HEK293 (cell line): ENCODE measurements around the gene NFIC.
A peak's percentile ranks its signal among the peaks of the same experiment; 100 is the strongest.

ENCODE experiments used
- AEBP2 ChIP-seq: fragments of 450-650 bp; formaldehyde crosslinking; IDR thresholded peaks from 2 replicates; pipeline ENCODE4 v1.5.1; 2016; ENCODE audit warnings: missing biosample characterization, missing genetic modification characterization, borderline replicate concordance
- BCL6B ChIP-seq: fragments of 450-650 bp; formaldehyde crosslinking; IDR thresholded peaks from 2 replicates; pipeline ENCODE4 v1.5.1; 2017; ENCODE audit warnings: missing biosample characterization, missing genetic modification characterization
- EGR2 ChIP-seq: fragments of 450-650 bp; formaldehyde crosslinking; IDR thresholded peaks from 2 replicates; pipeline ENCODE4 v1.5.1; 2016; ENCODE audit warnings: low read depth, missing biosample characterization, missing genetic modification characterization
- HIC1 ChIP-seq: fragments of 450-650 bp; formaldehyde crosslinking; IDR thresholded peaks from 2 replicates; pipeline ENCODE4 v1.5.1; 2016; ENCODE audit warnings: missing biosample characterization, missing genetic modification characterization
- KLF16 ChIP-seq: fragments of 450-650 bp; formaldehyde crosslinking; IDR thresholded peaks from 2 replicates; pipeline ENCODE4 v1.5.1; 2017; ENCODE audit warnings: missing biosample characterization, missing genetic modification characterization
- KLF7 ChIP-seq: fragments of 450-650 bp; formaldehyde crosslinking; IDR thresholded peaks from 2 replicates; pipeline ENCODE4 v1.5.1; 2016; ENCODE audit warnings: missing biosample characterization, missing genetic modification characterization, borderline replicate concordance
- KLF8 ChIP-seq: fragments of 450-650 bp; formaldehyde crosslinking; IDR thresholded peaks from 2 replicates; pipeline ENCODE4 v1.5.1; 2016; ENCODE audit warnings: missing biosample characterization, missing genetic modification characterization
- KLF9 ChIP-seq: fragments of 450-650 bp; formaldehyde crosslinking; IDR thresholded peaks from 2 replicates; pipeline ENCODE4 v1.5.1; 2016; ENCODE audit warnings: missing biosample characterization, missing genetic modification characterization, low read depth
- PRDM1 ChIP-seq: fragments of 450-650 bp; formaldehyde crosslinking; IDR thresholded peaks from 2 replicates; pipeline ENCODE4; 2016; ENCODE audit warnings: missing biosample characterization, missing genetic modification characterization
- SETDB1 ChIP-seq: IDR thresholded peaks from one replicate; pipeline ENCODE4 v1.6.1; 2017; ENCODE audit warnings: mild to moderate bottlenecking, low read length, moderate library complexity, mixed read lengths; ENCODE audit not compliant: insufficient read length
- ZBTB17 ChIP-seq: fragments of 450-650 bp; formaldehyde crosslinking; IDR thresholded peaks from 2 replicates; pipeline ENCODE4 v1.5.1; 2016; ENCODE audit warnings: missing biosample characterization, missing genetic modification characterization
- ZBTB26 ChIP-seq: fragments of 450-650 bp; formaldehyde crosslinking; optimal IDR thresholded peaks from 2 replicates; pipeline ENCODE3; 2016; ENCODE audit warnings: missing biosample characterization, mild to moderate bottlenecking, missing genetic modification characterization
- ZEB2 ChIP-seq: fragments of 450-650 bp; formaldehyde crosslinking; IDR thresholded peaks from 2 replicates; pipeline ENCODE4 v1.5.1; 2016; ENCODE audit warnings: missing biosample characterization, missing genetic modification characterization
- ZFP69B ChIP-seq: fragments of 450-650 bp; formaldehyde crosslinking; IDR thresholded peaks from 2 replicates; pipeline ENCODE4 v1.5.1; 2016; ENCODE audit warnings: missing biosample characterization, missing genetic modification characterization
- ZNF169 ChIP-seq: fragments of 450-650 bp; formaldehyde crosslinking; IDR thresholded peaks from 2 replicates; pipeline ENCODE4 v1.5.1; 2016; ENCODE audit warnings: missing biosample characterization, missing genetic modification characterization
- ZNF19 ChIP-seq: fragments of 450-650 bp; formaldehyde crosslinking; IDR thresholded peaks from 2 replicates; pipeline ENCODE4; 2016; ENCODE audit warnings: missing biosample characterization, missing genetic modification characterization, low read depth
- ZNF214 ChIP-seq: fragments of 450-650 bp; formaldehyde crosslinking; IDR thresholded peaks from 2 replicates; pipeline ENCODE4 v1.5.1; 2017; ENCODE audit warnings: missing biosample characterization, mild to moderate bottlenecking, missing genetic modification characterization, borderline replicate concordance
- ZNF221 ChIP-seq: fragments of 450-650 bp; formaldehyde crosslinking; IDR thresholded peaks from 2 replicates; pipeline ENCODE4 v1.5.1; 2017; ENCODE audit warnings: missing biosample characterization, missing genetic modification characterization, borderline replicate concordance
- ZNF354C ChIP-seq: fragments of 450-650 bp; formaldehyde crosslinking; IDR thresholded peaks from 2 replicates; pipeline ENCODE4 v1.5.1; 2016; ENCODE audit warnings: missing biosample characterization, missing genetic modification characterization, low read depth, borderline replicate concordance
- ZNF48 ChIP-seq: fragments of 450-650 bp; formaldehyde crosslinking; IDR thresholded peaks from 2 replicates; pipeline ENCODE4 v1.5.1; 2016; ENCODE audit warnings: missing biosample characterization, missing genetic modification characterization
- ZNF521 ChIP-seq: fragments of 450-650 bp; formaldehyde crosslinking; IDR thresholded peaks from 2 replicates; pipeline ENCODE4 v1.5.1; 2017; ENCODE audit warnings: missing biosample characterization, mild to moderate bottlenecking, missing genetic modification characterization
- ZNF558 ChIP-seq: fragments of 450-650 bp; formaldehyde crosslinking; IDR thresholded peaks from 2 replicates; pipeline ENCODE4 v1.5.1; 2016; ENCODE audit warnings: missing biosample characterization, missing genetic modification characterization
- ZNF561 ChIP-seq: fragments of 450-650 bp; IDR thresholded peaks from 2 replicates; pipeline ENCODE4 v1.5.1; 2018; ENCODE audit warnings: missing biosample characterization, missing genetic modification characterization, borderline replicate concordance
- ZNF596 ChIP-seq: fragments of 450-650 bp; IDR thresholded peaks from 2 replicates; pipeline ENCODE4 v1.5.0; 2018; ENCODE audit warnings: missing biosample characterization, mild to moderate bottlenecking, missing genetic modification characterization, moderate library complexity
- ZNF704 ChIP-seq: fragments of 450-650 bp; formaldehyde crosslinking; IDR thresholded peaks from 2 replicates; pipeline ENCODE4 v1.5.1; 2016; ENCODE audit warnings: missing biosample characterization, missing genetic modification characterization
- ZNF76 ChIP-seq: fragments of 450-650 bp; formaldehyde crosslinking; IDR thresholded peaks from 2 replicates; pipeline ENCODE4; 2016; ENCODE audit warnings: low read depth, missing biosample characterization, missing genetic modification characterization, borderline replicate concordance
- ZSCAN18 ChIP-seq: fragments of 450-650 bp; formaldehyde crosslinking; IDR thresholded peaks from 2 replicates; pipeline ENCODE4 v1.5.1; 2016; ENCODE audit warnings: missing biosample characterization, missing genetic modification characterization
- ZSCAN5A ChIP-seq: fragments of 450-650 bp; formaldehyde crosslinking; IDR thresholded peaks from 2 replicates; pipeline ENCODE4 v1.5.1; 2016; ENCODE audit warnings: missing biosample characterization, missing genetic modification characterization

NFIC gene

GRCh38 chr19:3365836-3366752 is at the start of gene NFIC (continued):
- TF ChIP-seq ZNF169 (tag by site-specific recombination), result no peak
- no peak for TF ChIP-seq ZNF19 (tag by site-specific recombination)
- no peak; the same call in 1 of the 2 replicates for TF ChIP-seq ZSCAN18 (tag by site-specific recombination)
- TF ChIP-seq AEBP2 (tag by site-specific recombination), result no peak
- no peak for TF ChIP-seq ZNF521 (tag by site-specific recombination)
- TF ChIP-seq ZNF221 (tag by site-specific recombination), result no peak
- peak; percentile 88 for TF ChIP-seq PRDM1 (tag by site-specific recombination)
- TF ChIP-seq ZBTB26 (tag by site-specific recombination), result peak; percentile 62
- TF ChIP-seq KLF8 (tag by site-specific recombination), result peak; percentile 88
- no peak for TF ChIP-seq ZEB2
- peak; percentile 12; the same call in 1 of the 2 replicates for TF ChIP-seq ZFP69B (tag by site-specific recombination)
- TF ChIP-seq KLF9 (tag by site-specific recombination), result peak; percentile 24; the same call in 1 of the 2 replicates
- TF ChIP-seq ZNF561 (tag by site-specific recombination), result no peak
- peak; percentile 67; the same call in 1 of the 2 replicates for TF ChIP-seq KLF16
- TF ChIP-seq ZNF214 (tag by site-specific recombination), result no peak
- 0 out of 2 replicates have a peak, but pooled peaks have one; percentile 19 for TF ChIP-seq KLF7 (tag by site-specific recombination)
- no peak for TF ChIP-seq ZSCAN5A
- TF ChIP-seq ZNF48 (tag by site-specific recombination), result no peak
- peak; percentile 56; the same call in 1 of the 2 replicates for TF ChIP-seq HIC1 (tag by site-specific recombination)
- TF ChIP-seq ZNF704 (tag by site-specific recombination), result no peak
- peak; percentile 98 for TF ChIP-seq ZNF596 (tag by site-specific recombination)
- no peak for TF ChIP-seq ZNF354C (tag by site-specific recombination)
- TF ChIP-seq SETDB1, result no peak
- no peak; the same call in 1 of the 2 replicates for TF ChIP-seq ZNF76
- no peak for TF ChIP-seq BCL6B
- TF ChIP-seq ZBTB17 (tag by site-specific recombination), result peak; percentile 18; the same call in 1 of the 2 replicates
- peak; percentile 87 for TF ChIP-seq EGR2 (tag by site-specific recombination)
- TF ChIP-seq ZNF558 (tag by site-specific recombination), result no peak
